ENCODE results near the gene GDF10.
A peak's percentile ranks its signal among the peaks of the same experiment; 100 is the strongest.

The GDF10 gene, protein sequence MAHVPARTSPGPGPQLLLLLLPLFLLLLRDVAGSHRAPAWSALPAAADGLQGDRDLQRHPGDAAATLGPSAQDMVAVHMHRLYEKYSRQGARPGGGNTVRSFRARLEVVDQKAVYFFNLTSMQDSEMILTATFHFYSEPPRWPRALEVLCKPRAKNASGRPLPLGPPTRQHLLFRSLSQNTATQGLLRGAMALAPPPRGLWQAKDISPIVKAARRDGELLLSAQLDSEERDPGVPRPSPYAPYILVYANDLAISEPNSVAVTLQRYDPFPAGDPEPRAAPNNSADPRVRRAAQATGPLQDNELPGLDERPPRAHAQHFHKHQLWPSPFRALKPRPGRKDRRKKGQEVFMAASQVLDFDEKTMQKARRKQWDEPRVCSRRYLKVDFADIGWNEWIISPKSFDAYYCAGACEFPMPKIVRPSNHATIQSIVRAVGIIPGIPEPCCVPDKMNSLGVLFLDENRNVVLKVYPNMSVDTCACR

GRCh38 chr10:47299611-47300428, at the start of gene GDF10:
Gene GDF10 (plus strand): TSS chr10:47300197. CDS start chr10:47300652, 455 bp downstream.
- H3K9ac ChIP-seq (ENCODE audit: low read depth, low read length, poor library complexity, severe bottlenecking): peak within 1 kb of the TSS; percentile 9
- no peak within 1 kb of the TSS for H2AFZ ChIP-seq (ENCODE audit: low read length)
- no peaks in the 10 kb centered on the region for H3K9me2 ChIP-seq (replicated peaks; ENCODE audit: low read depth, low read length)

GRCh38 chr10:47252093-47252780, 47.8 kb upstream of the GDF10 start:
- Histone ChIP-seq H3K4me1 (ENCODE audit: insufficient read depth, low read length, poor library complexity, severe bottlenecking) (peaks cover 40% of the 10 kb centered on the region), H3K27me3 (ENCODE audit: insufficient read depth, low read length, poor library complexity, severe bottlenecking) (no peaks in the 10 kb centered on the region), H3K9ac (ENCODE audit: low read depth, low read length, poor library complexity, severe bottlenecking) (no peak overlapping the region), H4K20me1 (ENCODE audit: insufficient read depth, low read length, poor library complexity, severe bottlenecking) (no peaks in the 10 kb centered on the region), H3K36me3 (ENCODE audit: insufficient read depth, low read length) (no peaks in the 10 kb centered on the region), H3F3A (ENCODE audit: low read depth) (no peaks in the 10 kb centered on the region; the same call in 1 of the 2 replicates), H3K4me2 (ENCODE audit: low read depth, low read length, poor library complexity, severe bottlenecking) (no peak overlapping the region), H3K9me3 (ENCODE audit: insufficient read depth, low read depth, low read length) (no peaks in the 10 kb centered on the region), H3K4me3 (ENCODE audit: low read length, poor library complexity, severe bottlenecking) (no peak overlapping the region), H2AFZ (ENCODE audit: low read length) (no peak overlapping the region), H3K9me2 (replicated peaks; ENCODE audit: low read depth, low read length) (no peaks in the 10 kb centered on the region), H3K79me2 (ENCODE audit: insufficient read depth, low read length) (no peaks in the 10 kb centered on the region)
- TF ChIP-seq EZH2phosphoT487 (IDR thresholded peaks at IDR 0.05; ENCODE audit: borderline replicate concordance): no peak
- no peak for TF ChIP-seq CTCF (conservative IDR thresholded peaks at IDR 0.05; ENCODE audit: low read length)

More at GRCh38 chr10:47299611-47300428, at the start of gene GDF10:
- Histone ChIP-seq H3K4me2 (ENCODE audit: low read depth, low read length, poor library complexity, severe bottlenecking) (no peak within 1 kb of the TSS), H4K20me1 (ENCODE audit: insufficient read depth, low read length, poor library complexity, severe bottlenecking) (no peaks in the 10 kb centered on the region), H3F3A (ENCODE audit: low read depth) (no peaks in the 10 kb centered on the region), H3K36me3 (ENCODE audit: insufficient read depth, low read length) (no peaks in the 10 kb centered on the region), H3K27me3 (ENCODE audit: insufficient read depth, low read length, poor library complexity, severe bottlenecking) (no peaks in the 10 kb centered on the region), H3K9me3 (ENCODE audit: insufficient read depth, low read depth, low read length) (no peaks in the 10 kb centered on the region), H3K79me2 (ENCODE audit: insufficient read depth, low read length) (no peaks in the 10 kb centered on the region), H3K4me3 (ENCODE audit: low read length, poor library complexity, severe bottlenecking) (no peak within 1 kb of the TSS), H3K4me1 (ENCODE audit: insufficient read depth, low read length, poor library complexity, severe bottlenecking) (peaks cover 40% of the 10 kb centered on the region)
- TF ChIP-seq EZH2phosphoT487 (IDR thresholded peaks at IDR 0.05; ENCODE audit: borderline replicate concordance): no peak
- no peak for TF ChIP-seq CTCF (conservative IDR thresholded peaks at IDR 0.05; ENCODE audit: low read length)

GRCh38 chr10:47253030-47253637, 46.9 kb upstream of the GDF10 start:
- Histone ChIP-seq H3K9ac (ENCODE audit: low read depth, low read length, poor library complexity, severe bottlenecking) (no peak overlapping the region), H3K4me3 (ENCODE audit: low read length, poor library complexity, severe bottlenecking) (no peak overlapping the region), H3K9me3 (ENCODE audit: insufficient read depth, low read depth, low read length) (no peaks in the 10 kb centered on the region), H3K9me2 (replicated peaks; ENCODE audit: low read depth, low read length) (no peaks in the 10 kb centered on the region), H3K27me3 (ENCODE audit: insufficient read depth, low read length, poor library complexity, severe bottlenecking) (no peaks in the 10 kb centered on the region), H3F3A (ENCODE audit: low read depth) (peaks cover 3% of the 10 kb centered on the region; the same call in 1 of the 2 replicates), H3K4me1 (ENCODE audit: insufficient read depth, low read length, poor library complexity, severe bottlenecking) (peaks cover 49% of the 10 kb centered on the region), H3K4me2 (ENCODE audit: low read depth, low read length, poor library complexity, severe bottlenecking) (no peak overlapping the region), H3K79me2 (ENCODE audit: insufficient read depth, low read length) (no peaks in the 10 kb centered on the region), H3K36me3 (ENCODE audit: insufficient read depth, low read length) (no peaks in the 10 kb centered on the region), H4K20me1 (ENCODE audit: insufficient read depth, low read length, poor library complexity, severe bottlenecking) (no peaks in the 10 kb centered on the region), H2AFZ (ENCODE audit: low read length) (no peak overlapping the region)
- TF ChIP-seq EZH2phosphoT487 (IDR thresholded peaks at IDR 0.05; ENCODE audit: borderline replicate concordance): no peak
